Uterus (tissue), 4 donors: Measurements from ENCODE around the gene FAM180A. TPM values are rescaled to one million over a fixed set of nuclear protein-coding genes. Genes with fewer than 3 reads are reported as not detected.
"Not testable (repeated sequence)": the region's sequence is repeated elsewhere in the genome, so short reads cannot be mapped to it uniquely, and the experiment has no call there.

Source experiments
- DNase-seq, 2 donors: peaks; one replicate each; pipeline ENCODE4 v3.0.0-alpha.2; 2019 to 2020
- H3K27ac ChIP-seq, 2 donors: fragments of 200-600 bp; sonication (generic); 1 replicate in 1 of 2; 2 replicates in 1 of 2; pipeline ENCODE4 v1.5.1; 2016 to 2018
- H3K27me3 ChIP-seq, 2 donors: fragments of 200-600 bp; sonication (generic); one replicate each; pipeline ENCODE4 v1.5.1; 2018 to 2019; ENCODE audit warnings: control low read depth in 1 of 2
- H3K36me3 ChIP-seq, 2 donors: fragments of 200-600 bp; sonication (generic); one replicate each; pipeline ENCODE4 v1.5.1; 2019; ENCODE audit warnings: control low read depth in 1 of 2
- H3K4me1 ChIP-seq, 2 donors: fragments of 200-600 bp; sonication (generic); one replicate each; pipeline ENCODE4 v1.5.1; 2018 to 2019; ENCODE audit warnings: control low read depth in 1 of 2
- H3K4me3 ChIP-seq, 2 donors: fragments of 200-600 bp; sonication (generic); 1 replicate in 1 of 2; 2 replicates in 1 of 2; pipeline ENCODE4 v1.5.1; 2018 to 2019; ENCODE audit warnings: mild to moderate bottlenecking in 1 of 2
- H3K9me3 ChIP-seq, 2 donors: fragments of 200-600 bp; sonication (generic); one replicate each; pipeline ENCODE4 v1.5.1; 2019; ENCODE audit warnings: control low read depth in 1 of 2
- CTCF ChIP-seq, 4 experiments: fragments of 200-600 bp in 2 of 4; fragments of 450-650 bp in 2 of 4; sonication (generic) in 2 of 4; IDR thresholded peaks; one replicate each; pipeline ENCODE4 v1.5.1; 2016 to 2019; ENCODE audit warnings: antibody characterized with exemption in 4 of 4, mild to moderate bottlenecking in 2 of 4, moderate library complexity in 1 of 4
- POLR2A ChIP-seq, 2 donors: fragments of 450-650 bp; IDR thresholded peaks; one replicate each; pipeline ENCODE4 v1.6.1; 2016; ENCODE audit warnings: antibody characterized with exemption in 2 of 2, mild to moderate bottlenecking in 1 of 2, moderate library complexity in 1 of 2
- intact Hi-C: fragments of 100-400 bp; cut with DNase I; formaldehyde crosslinking; loops from one replicate; pipeline ENCODE4 v1.15.1; 2023; ENCODE audit warnings: low total_unique reads
- total RNA-seq, 4 donors: library from RNA; depleted of rRNA in 3 of 4; stranded (reverse); fragments of >200 nt in 3 of 4; gene quantifications; one replicate each; pipeline versions ENCODE4 v1.1.0 to v1.2.4, GENCODE V29; 2014 to 2023
- donor health status: DM: yes; HTN: yes; CAD: no.

FAM180A gene
- total RNA-seq, 4 donors from 2014 or later: 0.51 to 12.6 (median 6.3) TPM; not detected in 1

- intact Hi-C loops: no loop called here
- Histone ChIP-seq H3K27me3 (no peaks in the 10 kb centered on the region), H3K36me3 (no peaks in the 10 kb centered on the region), H3K4me3 (no peak overlapping the region), H3K9me3 (no peaks in the 10 kb centered on the region), H3K4me1 (no peaks in the 10 kb centered on the region), H3K27ac (peak overlapping the region; percentile 83 to 89)
- DNase-seq: peak in 1 of 2 donors; percentile 40
- TF ChIP-seq POLR2A (IDR thresholded peaks at IDR 0.05): no peak
- no peak for TF ChIP-seq CTCF (IDR thresholded peaks at IDR 0.05)
Observed at GRCh38 chr7:135743907-135744731, 4.5 kb downstream of the FAM180A start.

GRCh38 chr7:135742371-135742770 lies 6.2 kb downstream of the FAM180A start:
- H3K27me3 ChIP-seq: no peaks in the 10 kb centered on the region
- H3K36me3 ChIP-seq: no peaks in the 10 kb centered on the region
- intact Hi-C loops: no loop called here
- H3K4me1 ChIP-seq: no peaks in the 10 kb centered on the region
- H3K9me3 ChIP-seq: no peaks in the 10 kb centered on the region
- H3K27ac ChIP-seq: no peak overlapping the region
- no peak for TF ChIP-seq POLR2A (IDR thresholded peaks at IDR 0.05)
- no peak for DNase-seq
- H3K4me3 ChIP-seq: no peak overlapping the region

- DNase-seq: no peak
- no peak overlapping the region for H3K27ac ChIP-seq
- intact Hi-C loops: no loop called here
- H3K27me3 ChIP-seq: no peaks in the 10 kb centered on the region
- H3K9me3 ChIP-seq: no peaks in the 10 kb centered on the region
- no peaks in the 10 kb centered on the region for H3K4me1 ChIP-seq
- no peaks in the 10 kb centered on the region for H3K36me3 ChIP-seq
- no peak for TF ChIP-seq CTCF (IDR thresholded peaks at IDR 0.05)
- no peak for TF ChIP-seq POLR2A (IDR thresholded peaks at IDR 0.05)
- no peak overlapping the region for H3K4me3 ChIP-seq
Observed at GRCh38 chr7:135741905-135742304, 6.7 kb downstream of the FAM180A start.

DNA sequence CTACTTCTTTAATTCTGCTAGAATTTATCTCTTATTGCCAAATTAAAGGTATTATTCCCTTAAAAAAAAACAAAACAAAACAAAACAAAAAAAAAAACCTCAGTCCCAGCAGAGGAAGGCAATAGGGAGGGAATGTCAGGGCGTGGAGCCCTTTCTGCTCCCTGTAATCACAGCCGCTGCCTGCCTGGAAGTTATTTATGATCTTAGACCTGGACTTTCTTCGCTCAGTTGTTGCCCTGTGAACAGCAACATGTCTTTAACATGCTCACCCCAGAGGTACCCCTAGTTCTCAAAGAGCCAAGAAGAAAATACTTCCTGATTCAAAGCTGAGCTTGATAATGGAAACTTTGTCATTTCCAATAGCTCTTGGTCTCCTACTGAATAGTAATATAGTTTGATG lies 7.7 kb downstream of the FAM180A start:
- Histone ChIP-seq H3K27ac (no peak overlapping the region), H3K4me3 (no peak overlapping the region), H3K9me3 (no peaks in the 10 kb centered on the region), H3K36me3 (no peaks in the 10 kb centered on the region), H3K27me3 (no peaks in the 10 kb centered on the region), H3K4me1 (no peaks in the 10 kb centered on the region)
- intact Hi-C loops: no loop called here
- DNase-seq: no peak
- TF ChIP-seq POLR2A (IDR thresholded peaks at IDR 0.05): no peak
- TF ChIP-seq CTCF (IDR thresholded peaks at IDR 0.05): no peak

DNA sequence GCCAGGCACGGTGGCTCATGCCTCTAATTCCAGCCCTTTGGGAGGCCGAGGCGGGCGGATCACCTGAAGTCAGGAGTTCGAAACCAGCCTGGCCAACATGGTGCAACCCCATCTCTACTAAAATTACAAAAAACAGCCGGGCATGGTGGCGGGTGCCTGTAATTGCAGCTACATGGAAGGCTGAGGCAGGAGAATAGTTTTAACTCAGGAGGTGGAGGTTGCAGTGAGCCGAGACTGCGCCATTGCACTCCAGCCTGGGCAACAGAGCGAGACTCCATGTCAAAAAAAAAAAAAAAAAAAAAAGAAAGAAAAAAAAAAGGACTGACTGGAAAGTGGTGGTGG lies 11.3 kb downstream of the FAM180A start:
- intact Hi-C loops, H3K27ac ChIP-seq: not testable (repeated sequence)

DNA sequence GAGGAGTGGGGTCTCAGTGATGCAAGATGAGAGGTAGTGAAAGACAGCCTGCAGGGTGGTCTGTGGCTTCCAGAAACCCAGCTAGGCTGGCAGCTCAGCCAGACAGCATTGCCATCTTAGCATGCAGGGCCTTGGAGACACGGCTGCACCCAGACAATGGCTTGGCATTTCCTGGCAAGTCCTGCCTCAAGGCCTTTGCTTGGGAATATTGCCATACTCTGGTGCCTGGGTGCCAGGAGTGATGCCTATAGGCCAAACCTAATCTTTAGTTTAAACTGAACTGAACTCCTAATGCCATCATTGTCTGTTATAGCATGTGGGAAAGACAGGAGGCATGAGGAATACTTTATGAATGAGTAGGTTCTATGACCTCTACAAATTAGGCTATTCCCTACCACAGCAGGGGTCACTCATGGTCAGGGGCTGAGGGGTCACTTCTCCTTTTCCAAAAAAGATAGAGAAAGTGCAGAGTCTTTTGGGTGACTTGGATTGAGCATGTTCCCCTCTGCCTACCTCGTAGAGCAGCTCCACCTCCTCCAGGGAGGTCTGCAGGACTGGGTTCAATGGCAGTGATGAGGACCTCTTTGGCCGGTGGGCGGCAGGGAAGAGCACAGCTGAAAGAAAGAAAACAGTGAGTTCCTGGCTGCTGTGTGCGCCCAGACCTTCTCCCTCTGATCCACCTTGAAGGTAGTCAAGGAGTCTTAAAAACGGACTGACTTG lies 11.9 kb downstream of the FAM180A start:
- intact Hi-C loops: no loop called here

More for the DNA sequence above, 11.3 kb downstream of the FAM180A start:
- not testable (repeated sequence) for DNase-seq, H3K4me1 ChIP-seq, H3K4me3 ChIP-seq, H3K36me3 ChIP-seq, H3K9me3 ChIP-seq, H3K27me3 ChIP-seq

More for the DNA sequence above, 11.9 kb downstream of the FAM180A start:
- Histone ChIP-seq H3K27ac (no peak overlapping the region), H3K36me3 (no peaks in the 10 kb centered on the region), H3K4me3 (no peak overlapping the region), H3K4me1 (no peaks in the 10 kb centered on the region), H3K9me3 (no peaks in the 10 kb centered on the region), H3K27me3 (no peaks in the 10 kb centered on the region)
- no peak for DNase-seq
- TF ChIP-seq CTCF (IDR thresholded peaks at IDR 0.05) (no peak), POLR2A (IDR thresholded peaks at IDR 0.05) (no peak)
